Calu3 (cell line): ENCODE data around the gene RPL19. TPM values are rescaled to one million over a fixed set of nuclear protein-coding genes. Genes with fewer than 3 reads are reported as not detected.
"Not testable (repeated sequence)": the region's sequence is repeated elsewhere in the genome, so short reads cannot be mapped to it uniquely, and the experiment has no call there.

Source experiments
- BruUV-seq: library from RNA; stranded (reverse); fragments of 400-500 nt; replicated peaks from 2 replicates; lab custom pipeline; 2021; lab: Mats Ljungman, UMichigan
- CTCF ChIA-PET: fragments of 300-600 bp; sonication (Branson Sonifier 250); formaldehyde crosslinking; loops from one replicate; lab custom pipeline; 2022; ENCODE audit warnings: antibody characterized with exemption; lab: Charles Lee
- DNase-seq: peaks from one replicate; pipeline ENCODE4 v3.0.0; 2022
- H3K27ac Mint-ChIP-seq: one replicate; pipeline ENCODE4 v1.8.0; 2022; ENCODE audit warnings: mixed read lengths; ENCODE audit not compliant: unreplicated experiment
- H3K27me3 Mint-ChIP-seq: one replicate; pipeline ENCODE4 v1.8.0; 2022; ENCODE audit warnings: mixed read lengths; ENCODE audit not compliant: unreplicated experiment
- H3K36me3 Mint-ChIP-seq: one replicate; pipeline ENCODE4 v1.8.0; 2022; ENCODE audit warnings: mild to moderate bottlenecking, moderate library complexity, mixed read lengths; ENCODE audit not compliant: insufficient read depth, unreplicated experiment
- H3K4me1 Mint-ChIP-seq: one replicate; pipeline ENCODE4 v1.8.0; 2022; ENCODE audit warnings: mild to moderate bottlenecking, low read depth, mixed read lengths; ENCODE audit not compliant: unreplicated experiment
- H3K4me3 Mint-ChIP-seq: one replicate; pipeline ENCODE4 v1.8.0; 2022; ENCODE audit warnings: mild to moderate bottlenecking, low read depth, moderate library complexity, mixed read lengths; ENCODE audit not compliant: unreplicated experiment
- H3K9me3 Mint-ChIP-seq: one replicate; pipeline ENCODE4 v1.8.0; 2022; ENCODE audit warnings: low read depth, mixed read lengths; ENCODE audit not compliant: unreplicated experiment
- intact Hi-C: fragments of 100-400 bp; cut with micrococcal nuclease; formaldehyde crosslinking; loops from one replicate; pipeline ENCODE4 v1.10.0; 2022; ENCODE audit not compliant: unreplicated experiment
- total RNA-seq: library from RNA; stranded (reverse); gene quantifications from 2 replicates; pipeline ENCODE4 v1.2.3, GENCODE V29; 2022
- TF ChIP-seq, protein P1 (sequence below): fragments of 200-600 bp; IDR thresholded peaks from one replicate; pipeline ENCODE4 v1.8.0; 2022; ENCODE audit warnings: antibody characterized with exemption; ENCODE audit not compliant: unreplicated experiment

RPL19 gene
- total RNA-seq, 1 experiment from 2014 or later: 6,763 TPM

DNA sequence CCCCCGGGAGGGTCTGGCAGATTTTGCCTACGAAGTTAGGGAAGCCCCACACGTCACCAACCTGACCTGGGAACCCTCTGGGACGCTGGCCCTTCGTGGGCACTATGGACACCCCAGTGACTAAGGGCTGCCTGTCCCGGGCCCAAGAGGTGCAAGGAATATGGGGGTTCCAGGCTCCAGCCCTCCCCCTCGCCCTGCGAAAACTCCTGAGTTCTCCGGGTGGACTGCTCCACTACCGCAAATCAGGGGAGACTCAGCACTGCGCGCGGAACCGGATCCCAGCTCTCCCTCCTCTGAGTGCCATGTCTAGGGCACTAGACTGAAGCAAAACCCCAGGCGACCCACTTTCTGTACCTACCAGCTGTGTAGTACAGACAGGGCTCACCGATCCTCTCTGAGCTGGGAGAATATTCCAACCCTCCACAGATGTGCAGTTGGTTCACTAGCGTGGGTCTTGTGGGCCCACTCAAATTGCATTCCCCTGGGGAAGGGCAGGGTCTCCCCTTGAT lies 34.2 kb upstream of the RPL19 start, which contains the start of gene ARL5C:
TSS of gene ARL5C (minus strand) at position 321 of the 509 bp plus-strand sequence. CDS start 401 bp downstream, outside the sequence.
- Mint-ChIP-seq H3K36me3 (peaks cover 6% of the 10 kb centered on the region), H3K27ac (no peak within 1 kb of the TSS), H3K27me3 (peaks cover 68% of the 10 kb centered on the region), H3K4me1 (peaks cover 12% of the 10 kb centered on the region), H3K4me3 (no peak within 1 kb of the TSS), H3K9me3 (no peaks in the 10 kb centered on the region)
- intact Hi-C loops: no loop called here
- no TSS peak for BruUV-seq
- TF ChIP-seq, protein P1, sequence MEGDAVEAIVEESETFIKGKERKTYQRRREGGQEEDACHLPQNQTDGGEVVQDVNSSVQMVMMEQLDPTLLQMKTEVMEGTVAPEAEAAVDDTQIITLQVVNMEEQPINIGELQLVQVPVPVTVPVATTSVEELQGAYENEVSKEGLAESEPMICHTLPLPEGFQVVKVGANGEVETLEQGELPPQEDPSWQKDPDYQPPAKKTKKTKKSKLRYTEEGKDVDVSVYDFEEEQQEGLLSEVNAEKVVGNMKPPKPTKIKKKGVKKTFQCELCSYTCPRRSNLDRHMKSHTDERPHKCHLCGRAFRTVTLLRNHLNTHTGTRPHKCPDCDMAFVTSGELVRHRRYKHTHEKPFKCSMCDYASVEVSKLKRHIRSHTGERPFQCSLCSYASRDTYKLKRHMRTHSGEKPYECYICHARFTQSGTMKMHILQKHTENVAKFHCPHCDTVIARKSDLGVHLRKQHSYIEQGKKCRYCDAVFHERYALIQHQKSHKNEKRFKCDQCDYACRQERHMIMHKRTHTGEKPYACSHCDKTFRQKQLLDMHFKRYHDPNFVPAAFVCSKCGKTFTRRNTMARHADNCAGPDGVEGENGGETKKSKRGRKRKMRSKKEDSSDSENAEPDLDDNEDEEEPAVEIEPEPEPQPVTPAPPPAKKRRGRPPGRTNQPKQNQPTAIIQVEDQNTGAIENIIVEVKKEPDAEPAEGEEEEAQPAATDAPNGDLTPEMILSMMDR: no peak
- DNase-seq: no peak
- CTCF ChIA-PET: interaction anchor here (0.6 to 7.2 kb wide), 16 partner anchors 8 to 295 kb away, joined by 3 to 148 read pairs (median 8); partner anchors contain the start of genes PLXDC1 and RPL19

DNA sequence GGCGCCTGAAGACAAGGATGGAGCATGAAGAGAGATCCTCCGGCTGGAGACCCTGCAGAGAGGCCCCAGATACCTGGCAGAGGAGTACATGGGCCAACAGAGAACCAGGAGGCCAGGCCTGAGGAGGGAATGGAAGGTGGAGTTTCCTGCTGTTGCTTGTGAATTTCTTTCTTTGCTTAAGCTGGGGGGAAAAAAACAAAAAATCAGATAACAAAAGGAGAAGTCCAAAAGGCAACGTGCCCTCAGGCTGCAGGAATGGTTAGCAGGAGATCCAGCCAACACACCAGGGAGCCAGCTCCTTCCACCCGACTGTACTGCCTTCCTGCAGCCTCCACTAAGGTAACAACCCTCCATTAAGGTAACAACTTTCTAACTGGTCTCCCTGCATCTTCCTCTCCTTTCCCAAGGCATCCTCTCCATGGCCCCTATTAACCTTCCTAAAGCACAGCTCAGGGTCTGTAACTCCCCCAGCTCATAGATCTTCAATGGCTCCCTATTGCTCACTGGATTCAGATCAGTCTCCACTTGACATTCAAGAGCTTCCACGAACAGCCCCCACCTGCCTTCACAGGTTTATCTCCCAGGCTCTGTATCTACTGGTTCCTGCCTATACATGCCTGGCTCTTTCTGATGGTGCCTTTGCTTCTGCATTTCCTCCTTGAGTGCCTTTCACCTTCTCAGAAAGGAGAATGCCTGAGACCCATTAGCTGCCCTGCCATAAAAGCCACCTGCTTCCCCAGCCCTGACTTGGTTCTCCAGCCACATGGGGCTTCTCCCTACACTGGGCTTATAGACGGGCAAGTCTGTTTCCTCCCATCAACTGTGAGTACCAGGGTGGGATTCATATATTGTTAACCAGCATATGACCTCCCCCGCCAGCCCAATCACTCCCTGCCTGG lies 33.4 kb upstream of the RPL19 start:
- Mint-ChIP-seq H3K27ac (no peak overlapping the region), H3K4me1 (peaks cover 12% of the 10 kb centered on the region), H3K27me3 (peaks cover 61% of the 10 kb centered on the region), H3K9me3 (no peaks in the 10 kb centered on the region), H3K4me3 (no peak overlapping the region), H3K36me3 (peaks cover 6% of the 10 kb centered on the region)
- DNase-seq: no peak
- TF ChIP-seq, protein P1: no peak
- intact Hi-C loops: no loop called here
- no TSS peak for BruUV-seq
- CTCF ChIA-PET: interaction anchor here (0.6 to 7.2 kb wide), 16 partner anchors 9 to 295 kb away, joined by 3 to 148 read pairs (median 4); partner anchors contain the start of genes PLXDC1 and RPL19

DNA sequence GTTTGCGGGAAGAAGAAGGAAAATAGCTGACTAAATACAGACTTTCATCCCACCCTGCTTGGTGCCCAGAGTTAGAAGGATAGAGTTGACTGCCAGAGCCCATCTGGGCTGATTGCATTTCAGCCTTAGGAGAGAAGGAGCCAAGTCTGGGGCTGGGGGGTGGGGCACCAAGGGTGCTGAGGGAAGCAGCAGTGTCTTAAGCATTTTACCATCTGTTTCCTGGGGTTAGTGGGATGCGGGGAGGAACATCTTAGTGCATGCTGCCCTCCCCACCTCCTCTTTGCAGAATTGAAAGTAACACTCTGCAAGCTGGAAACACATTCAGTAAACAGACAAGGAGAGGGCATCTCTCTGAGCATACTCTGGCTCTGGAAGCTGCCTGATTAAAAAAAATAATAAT lies 32.6 kb upstream of the RPL19 start:
- Mint-ChIP-seq H3K36me3 (peaks cover 6% of the 10 kb centered on the region), H3K4me1 (peaks cover 12% of the 10 kb centered on the region), H3K9me3 (no peaks in the 10 kb centered on the region), H3K4me3 (no peak overlapping the region), H3K27me3 (peaks cover 61% of the 10 kb centered on the region), H3K27ac (no peak overlapping the region)
- intact Hi-C loops: no loop called here
- CTCF ChIA-PET: interaction anchor here (0.6 to 7.2 kb wide), 14 partner anchors 9 to 450 kb away, joined by 3 to 148 read pairs (median 6); partner anchors contain the start of genes PLXDC1 and RPL19
- DNase-seq: no peak
- no TSS peak for BruUV-seq
- TF ChIP-seq, protein P1: no peak

DNA sequence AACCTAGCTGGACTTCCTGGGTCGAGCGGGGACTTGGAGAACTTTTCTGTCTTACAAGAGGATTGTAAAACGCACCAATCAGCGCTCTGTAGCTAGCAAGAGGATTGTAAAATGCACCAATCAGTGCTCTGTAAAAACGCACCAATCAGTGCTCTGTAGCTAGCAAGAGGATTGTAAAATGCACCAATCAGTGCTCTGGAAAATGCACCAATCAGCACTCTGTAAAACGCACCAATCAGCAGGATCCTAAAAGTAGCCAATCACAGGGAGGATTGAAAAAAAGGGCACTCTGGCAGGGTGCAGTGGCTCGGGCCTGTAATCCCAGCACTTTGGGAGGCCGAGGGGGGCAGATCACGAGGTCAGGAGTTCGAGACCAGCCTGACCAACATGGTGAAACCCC lies 31.6 kb upstream of the RPL19 start:
- H3K36me3 Mint-ChIP-seq: peaks cover 15% of the 10 kb centered on the region
- H3K4me1 Mint-ChIP-seq: peaks cover 12% of the 10 kb centered on the region
- H3K4me3 Mint-ChIP-seq, intact Hi-C loops, H3K27ac Mint-ChIP-seq, BruUV-seq, DNase-seq, H3K9me3 Mint-ChIP-seq: not testable (repeated sequence)
- CTCF ChIA-PET: interaction anchor here (0.7 to 7.2 kb wide), 9 partner anchors 8 to 102 kb away, joined by 3 to 148 read pairs (median 6); partner anchors contain the start of gene PLXDC1
- H3K27me3 Mint-ChIP-seq: peaks cover 52% of the 10 kb centered on the region
